ENCODE measurements around the gene PREB. TPM values are rescaled to one million over a fixed set of nuclear protein-coding genes. Genes with fewer than 3 reads are reported as not detected.
A peak's percentile ranks its signal among the peaks of the same experiment; 100 is the strongest.

Gene PREB
- total RNA-seq, 2 experiments from 2014 or later, result 96.8 to 113 TPM

DNA sequence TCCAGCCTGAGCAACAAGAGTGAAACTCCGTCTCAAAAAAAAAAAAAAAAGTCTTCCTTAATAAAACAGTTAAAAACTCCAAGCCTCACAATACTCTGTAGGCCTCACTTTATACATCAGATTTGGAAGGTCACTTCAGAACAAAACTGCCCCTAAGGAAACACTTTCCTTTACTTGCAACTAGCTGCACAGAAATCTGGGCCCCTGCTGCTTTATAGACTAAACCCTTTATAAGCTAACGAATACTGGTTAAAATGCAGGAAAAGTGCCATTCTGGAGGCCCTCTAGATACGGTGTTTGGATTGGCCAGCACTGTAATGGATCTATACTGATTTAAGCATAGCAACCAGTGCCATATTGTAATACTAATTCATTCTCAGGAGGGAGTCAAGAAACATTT is 9.3 kb downstream of the PREB start:
- no TSS peak for BruUV-seq (replicated peaks)
- ChIA-PET POLR2A (interaction anchor here (0.6 to 1.4 kb wide), 3 partner anchors 10 to 65 kb away, joined by 3 to 6 read pairs (median 3); partner anchors contain the start of gene PREB), CTCF (ENCODE audit: unreplicated experiment) (interaction anchor here (1.5 kb wide), 1 partner anchor 8 kb away, joined by 7 read pairs; no protein-coding TSS in a partner anchor)
- no peaks in the 10 kb centered on the region for H4K20me1 ChIP-seq (ENCODE audit: insufficient read depth, low read length)
- no peaks in the 10 kb centered on the region for H3K9me3 ChIP-seq (ENCODE audit: low read length)
- no peaks in the 10 kb centered on the region for H3K9me2 ChIP-seq (ENCODE audit: insufficient read depth, low read length)
- H3K36me3 ChIP-seq (ENCODE audit: insufficient read depth, low read length), result peaks cover 22% of the 10 kb centered on the region
- no peak overlapping the region for H3K4me2 ChIP-seq (ENCODE audit: low read length)
- H3K4me3 ChIP-seq (ENCODE audit: low read depth, low read length, poor library complexity, severe bottlenecking), result no peak overlapping the region
- H2AFZ ChIP-seq (ENCODE audit: low read length), result no peak overlapping the region
- no peak for TF ChIP-seq EZH2phosphoT487 (IDR thresholded peaks at IDR 0.05; ENCODE audit: borderline replicate concordance, low read depth, low read length)
- TF ChIP-seq, protein P1, sequence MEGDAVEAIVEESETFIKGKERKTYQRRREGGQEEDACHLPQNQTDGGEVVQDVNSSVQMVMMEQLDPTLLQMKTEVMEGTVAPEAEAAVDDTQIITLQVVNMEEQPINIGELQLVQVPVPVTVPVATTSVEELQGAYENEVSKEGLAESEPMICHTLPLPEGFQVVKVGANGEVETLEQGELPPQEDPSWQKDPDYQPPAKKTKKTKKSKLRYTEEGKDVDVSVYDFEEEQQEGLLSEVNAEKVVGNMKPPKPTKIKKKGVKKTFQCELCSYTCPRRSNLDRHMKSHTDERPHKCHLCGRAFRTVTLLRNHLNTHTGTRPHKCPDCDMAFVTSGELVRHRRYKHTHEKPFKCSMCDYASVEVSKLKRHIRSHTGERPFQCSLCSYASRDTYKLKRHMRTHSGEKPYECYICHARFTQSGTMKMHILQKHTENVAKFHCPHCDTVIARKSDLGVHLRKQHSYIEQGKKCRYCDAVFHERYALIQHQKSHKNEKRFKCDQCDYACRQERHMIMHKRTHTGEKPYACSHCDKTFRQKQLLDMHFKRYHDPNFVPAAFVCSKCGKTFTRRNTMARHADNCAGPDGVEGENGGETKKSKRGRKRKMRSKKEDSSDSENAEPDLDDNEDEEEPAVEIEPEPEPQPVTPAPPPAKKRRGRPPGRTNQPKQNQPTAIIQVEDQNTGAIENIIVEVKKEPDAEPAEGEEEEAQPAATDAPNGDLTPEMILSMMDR (conservative IDR thresholded peaks at IDR 0.05; ENCODE audit: low read length), result no peak
- H3K27ac ChIP-seq (ENCODE audit: low read depth, low read length, poor library complexity, severe bottlenecking), result no peak overlapping the region
- intact Hi-C loops (cut with micrococcal nuclease; ENCODE audit: unreplicated experiment), result no loop called here
- H3K79me2 ChIP-seq (ENCODE audit: insufficient read depth, low read depth, low read length), result no peaks in the 10 kb centered on the region
- H3K4me1 ChIP-seq (ENCODE audit: insufficient read depth, low read length, poor library complexity, severe bottlenecking), result no peaks in the 10 kb centered on the region
- no peak for DNase-seq (ENCODE audit: low spot score)

GRCh38 chr2:27123302-27124150 is 10.9 kb downstream of the PREB start, which contains the start of gene ABHD1:
ABHD1 (plus strand) TSS chr2:27123815; CDS start chr2:27123949, 134 bp downstream.
- H3K9me2 ChIP-seq (ENCODE audit: insufficient read depth, low read length), result no peaks in the 10 kb centered on the region
- CTCF ChIA-PET (ENCODE audit: unreplicated experiment), result no interaction called here
- H3K4me1 ChIP-seq (ENCODE audit: insufficient read depth, low read length, poor library complexity, severe bottlenecking), result no peaks in the 10 kb centered on the region
- H4K20me1 ChIP-seq (ENCODE audit: insufficient read depth, low read length), result no peaks in the 10 kb centered on the region
- H3K27ac ChIP-seq (ENCODE audit: low read depth, low read length, poor library complexity, severe bottlenecking), result no peak within 1 kb of the TSS
- peak; percentile 24 for DNase-seq (ENCODE audit: low spot score)
- H3K4me2 ChIP-seq (ENCODE audit: low read length), result peak within 1 kb of the TSS; percentile 53; the same call in 1 of the 2 replicates
- peaks cover 6% of the 10 kb centered on the region; the same call in 1 of the 2 replicates for H3K36me3 ChIP-seq (ENCODE audit: insufficient read depth, low read length)
- POLR2A ChIA-PET, result interaction anchor here (0.6 to 1.1 kb wide), 3 partner anchors 20 to 52 kb away, joined by 3 read pairs; no protein-coding TSS in a partner anchor
- intact Hi-C loops (cut with micrococcal nuclease; ENCODE audit: unreplicated experiment), result no loop called here
- H3K9me3 ChIP-seq (ENCODE audit: low read length), result no peaks in the 10 kb centered on the region
- peak within 1 kb of the TSS; percentile 26 for H3K4me3 ChIP-seq (ENCODE audit: low read depth, low read length, poor library complexity, severe bottlenecking)
- TF ChIP-seq, protein P1 (conservative IDR thresholded peaks at IDR 0.05; ENCODE audit: low read length), result no peak
- TF ChIP-seq EZH2phosphoT487 (IDR thresholded peaks at IDR 0.05; ENCODE audit: borderline replicate concordance, low read depth, low read length), result no peak
- H3K79me2 ChIP-seq (ENCODE audit: insufficient read depth, low read depth, low read length), result no peaks in the 10 kb centered on the region
- BruUV-seq (replicated peaks), result no TSS peak
- H2AFZ ChIP-seq (ENCODE audit: low read length), result no peak within 1 kb of the TSS

DNA sequence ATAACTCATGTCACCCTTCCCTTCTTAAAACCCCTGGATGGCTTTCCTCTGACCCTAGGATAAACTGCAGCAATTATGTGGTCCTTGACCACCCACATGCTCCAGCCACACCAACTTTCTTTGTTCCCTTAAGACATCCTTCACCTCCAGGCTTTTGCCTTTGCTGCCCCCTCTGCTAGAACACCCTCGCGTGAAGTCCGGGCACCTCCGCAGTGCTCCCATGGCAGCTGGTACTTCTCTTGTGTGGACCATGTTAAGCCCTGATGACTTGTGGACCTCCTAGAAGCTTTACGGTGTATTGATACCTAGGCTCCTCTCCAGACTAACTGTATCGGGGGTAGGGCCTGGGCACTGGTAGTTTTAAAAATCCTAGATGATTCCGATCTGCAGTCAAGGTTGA is 11.6 kb downstream of the PREB start:
- no peaks in the 10 kb centered on the region for H3K36me3 ChIP-seq (ENCODE audit: insufficient read depth, low read length)
- BruUV-seq (replicated peaks), result no TSS peak
- TF ChIP-seq, protein P1 (conservative IDR thresholded peaks at IDR 0.05; ENCODE audit: low read length), result no peak
- no peak for TF ChIP-seq EZH2phosphoT487 (IDR thresholded peaks at IDR 0.05; ENCODE audit: borderline replicate concordance, low read depth, low read length)
- H3K4me3 ChIP-seq (ENCODE audit: low read depth, low read length, poor library complexity, severe bottlenecking), result no peak overlapping the region
- no peaks in the 10 kb centered on the region for H4K20me1 ChIP-seq (ENCODE audit: insufficient read depth, low read length)
- H3K4me1 ChIP-seq (ENCODE audit: insufficient read depth, low read length, poor library complexity, severe bottlenecking), result no peaks in the 10 kb centered on the region
- H3K79me2 ChIP-seq (ENCODE audit: insufficient read depth, low read depth, low read length), result no peaks in the 10 kb centered on the region
- H3K9me2 ChIP-seq (ENCODE audit: insufficient read depth, low read length), result no peaks in the 10 kb centered on the region
- H3K9me3 ChIP-seq (ENCODE audit: low read length), result no peaks in the 10 kb centered on the region
- intact Hi-C loops (cut with micrococcal nuclease; ENCODE audit: unreplicated experiment), result no loop called here
- CTCF ChIA-PET (ENCODE audit: unreplicated experiment), result no interaction called here
- no peak overlapping the region for H3K4me2 ChIP-seq (ENCODE audit: low read length)
- H3K27ac ChIP-seq (ENCODE audit: low read depth, low read length, poor library complexity, severe bottlenecking), result no peak overlapping the region
- POLR2A ChIA-PET, result no interaction called here
- H2AFZ ChIP-seq (ENCODE audit: low read length), result no peak overlapping the region
- no peak for DNase-seq (ENCODE audit: low spot score)
